CD8-positive, alpha-beta memory T cell (primary cell): ENCODE results near the gene BRCC3. TPM values are rescaled to one million over a fixed set of nuclear protein-coding genes. Genes with fewer than 3 reads are reported as not detected.

ENCODE experiments used
- CTCF ChIA-PET: fragments of 350-600 bp; sonication (Branson Sonifier 250); formaldehyde crosslinking; loops from one replicate; lab custom pipeline; 2021; ENCODE audit warnings: antibody characterized with exemption; lab: Charles Lee
- POLR2A ChIA-PET: fragments of 350-600 bp; sonication (Branson Sonifier 250); formaldehyde crosslinking; loops from one replicate; lab custom pipeline; 2021; ENCODE audit warnings: antibody characterized with exemption; lab: Charles Lee
- DNase-seq, 5 donors: peaks; one replicate each; pipeline versions ENCODE4 v3.0.0 to v3.0.0-alpha.2; 2020 to 2022; ENCODE audit warnings: mixed read lengths in 1 of 5
- H3K27ac ChIP-seq: one replicate; pipeline ENCODE4 v1.7.0; 2013; ENCODE audit warnings: low read depth, mild to moderate bottlenecking, low read length, moderate library complexity
- H3K27me3 ChIP-seq: 2 replicates; pipeline ENCODE4 v1.7.0; 2013; ENCODE audit warnings: low read length, mild to moderate bottlenecking; ENCODE audit not compliant: insufficient read depth, poor library complexity, severe bottlenecking
- H3K36me3 ChIP-seq: 2 replicates; pipeline ENCODE4 v1.7.0; 2013; ENCODE audit warnings: mild to moderate bottlenecking, low read length, moderate library complexity; ENCODE audit not compliant: insufficient read depth
- H3K4me1 ChIP-seq: 2 replicates; pipeline ENCODE4 v1.7.0; 2013; ENCODE audit warnings: mild to moderate bottlenecking, low read length, moderate library complexity; ENCODE audit not compliant: insufficient read depth
- H3K4me3 ChIP-seq: 2 replicates; pipeline ENCODE4 v1.7.0; 2013; ENCODE audit warnings: mild to moderate bottlenecking, low read length
- H3K9me3 ChIP-seq: 2 replicates; pipeline ENCODE4 v1.7.0; 2013; ENCODE audit warnings: mild to moderate bottlenecking, low read length
- H3K27ac Mint-ChIP-seq, 8 donors: one replicate each; pipeline ENCODE4 v1.8.0; 2020 to 2021; ENCODE audit warnings: mixed read lengths in 8 of 8, mild to moderate bottlenecking in 6 of 8, inconsistent platforms in 3 of 8, moderate library complexity in 3 of 8
- H3K27me3 Mint-ChIP-seq, 2 donors: one replicate each; pipeline ENCODE4 v1.8.0; 2020 to 2021; ENCODE audit warnings: mixed read lengths in 2 of 2, mild to moderate bottlenecking in 1 of 2, moderate library complexity in 1 of 2
- H3K36me3 Mint-ChIP-seq, 3 donors: one replicate each; pipeline ENCODE4 v1.8.0; 2020 to 2021; ENCODE audit warnings: mixed read lengths in 3 of 3, inconsistent platforms in 1 of 3, mild to moderate bottlenecking in 1 of 3
- H3K4me1 Mint-ChIP-seq, 3 donors: one replicate each; pipeline ENCODE4 v1.8.0; 2020 to 2021; ENCODE audit warnings: mixed read lengths in 3 of 3, inconsistent platforms in 1 of 3, mild to moderate bottlenecking in 1 of 3
- H3K4me3 Mint-ChIP-seq, 7 donors: one replicate each; pipeline ENCODE4 v1.8.0; 2020 to 2021; ENCODE audit warnings: mixed read lengths in 7 of 7, mild to moderate bottlenecking in 6 of 7, moderate library complexity in 4 of 7, inconsistent platforms in 2 of 7
- H3K9me3 Mint-ChIP-seq, 5 donors: one replicate each; pipeline ENCODE4 v1.8.0; 2020 to 2022; ENCODE audit warnings: mixed read lengths in 5 of 5, mild to moderate bottlenecking in 3 of 5, moderate library complexity in 2 of 5, inconsistent platforms in 1 of 5
- polyA plus RNA-seq: library from polyadenylated mRNA; unstranded; fragments of 300-500 nt; fragmentation: Illumina TruSeq; gene quantifications from one replicate; pipeline ENCODE4 v1.2.3, GENCODE V29; 2021
- total RNA-seq, 2 experiments: library from RNA; stranded (reverse); gene quantifications; one replicate each; pipeline ENCODE4 v1.2.3, GENCODE V29; 2021

BRCC3 gene
- total RNA-seq (10 to 100 TPM; 37.0 to 41.3 TPM), polyA plus RNA-seq (27.3 TPM)

- Mint-ChIP-seq H3K27me3 (peaks cover 0 to 2% of the 10 kb centered on the region in 2 donors), H3K4me1 (peaks cover 40 to 73% (median 64%) of the 10 kb centered on the region in 3 donors), H3K27ac (peak within 1 kb of the TSS; percentile 89 to 97 (median 94)), H3K36me3 (peaks cover 0 to 37% (median 8%) of the 10 kb centered on the region in 3 donors), H3K9me3 (peaks cover 0 to 2% (median 0%) of the 10 kb centered on the region in 5 donors), H3K4me3 (peak within 1 kb of the TSS; percentile 88 to 95 (median 90))
- no peaks in the 10 kb centered on the region for H3K9me3 ChIP-seq
- no peaks in the 10 kb centered on the region for H3K36me3 ChIP-seq
- peaks cover 21% of the 10 kb centered on the region for H3K4me1 ChIP-seq
- ChIA-PET CTCF (interaction anchor here (1.0 kb wide), 2 partner anchors 14 to 43 kb away, joined by 3 to 4 read pairs; no protein-coding TSS in a partner anchor), POLR2A (interaction anchor here (1.4 kb wide), 2 partner anchors 44 kb away, joined by 9 to 10 read pairs; partner anchors contain the start of gene FUNDC2)
- H3K27ac ChIP-seq = peak within 1 kb of the TSS; percentile 86
- H3K4me3 ChIP-seq = peak within 1 kb of the TSS; percentile 81
- DNase-seq = peak; percentile 62 to 83 (median 74)
- H3K27me3 ChIP-seq = no peaks in the 10 kb centered on the region
Observed at GRCh38 chrX:155070975-155071693, at the start of gene BRCC3, which contains the start of the genes CMC4 and MTCP1. Gene BRCC3, plus strand, starts transcription at chrX:155071508. Its CDS starts 20 bp downstream, at chrX:155071528. Gene CMC4, minus strand, starts transcription at chrX:155071136. Its CDS starts 7,113 bp downstream, at chrX:155064023. Gene MTCP1, minus strand, starts transcription at chrX:155071136. Its CDS starts 5,126 bp downstream, at chrX:155066010.

GRCh38 chrX:155022585-155022984 is 48.7 kb upstream of the BRCC3 start, which contains the start of gene F8:
Gene F8, minus strand, starts transcription at chrX:155022723. Its CDS starts 171 bp downstream, at chrX:155022552.
- Histone ChIP-seq H3K4me3 (no peak within 1 kb of the TSS), H3K27me3 (no peaks in the 10 kb centered on the region), H3K4me1 (no peaks in the 10 kb centered on the region), H3K36me3 (no peaks in the 10 kb centered on the region), H3K27ac (no peak within 1 kb of the TSS), H3K9me3 (no peaks in the 10 kb centered on the region)
- no peaks in the 10 kb centered on the region for H3K9me3 Mint-ChIP-seq
- peaks cover 0 to 4% of the 10 kb centered on the region in 2 donors for H3K27me3 Mint-ChIP-seq
- POLR2A ChIA-PET = no interaction called here
- H3K27ac Mint-ChIP-seq = peak within 1 kb of the TSS in 3 of 8 donors; percentile 14 to 72 (median 70)
- H3K36me3 Mint-ChIP-seq = peaks cover 0 to 3% (median 0%) of the 10 kb centered on the region in 3 donors
- CTCF ChIA-PET = no interaction called here
- peaks cover under 1 to 7% (median 2%) of the 10 kb centered on the region in 3 donors for H3K4me1 Mint-ChIP-seq
- H3K4me3 Mint-ChIP-seq = no peak within 1 kb of the TSS
- DNase-seq = no peak

- POLR2A ChIA-PET = no interaction called here
- H3K4me1 ChIP-seq = peaks cover 14% of the 10 kb centered on the region
- Mint-ChIP-seq H3K4me1 (peaks cover 16 to 23% (median 18%) of the 10 kb centered on the region in 3 donors), H3K36me3 (peaks cover 0 to 3% (median 0%) of the 10 kb centered on the region in 3 donors), H3K4me3 (peak overlapping the region in 2 of 7 donors; percentile 24 to 63), H3K9me3 (no peaks in the 10 kb centered on the region), H3K27me3 (peaks cover 0 to 8% of the 10 kb centered on the region in 2 donors), H3K27ac (peak overlapping the region in 1 of 8 donors; percentile 72)
- H3K36me3 ChIP-seq = no peaks in the 10 kb centered on the region
- no peak for DNase-seq
- H3K27me3 ChIP-seq = no peaks in the 10 kb centered on the region
- no peak overlapping the region for H3K27ac ChIP-seq
- CTCF ChIA-PET = no interaction called here
- no peak overlapping the region for H3K4me3 ChIP-seq
- H3K9me3 ChIP-seq = no peaks in the 10 kb centered on the region
Observed at GRCh38 chrX:155023907-155024833, 47.1 kb upstream of the BRCC3 start.

- H3K27me3 ChIP-seq = no peaks in the 10 kb centered on the region
- peaks cover 0 to 4% (median 0%) of the 10 kb centered on the region in 3 donors for H3K36me3 Mint-ChIP-seq
- peaks cover 20 to 32% (median 21%) of the 10 kb centered on the region in 3 donors for H3K4me1 Mint-ChIP-seq
- peaks cover 14% of the 10 kb centered on the region for H3K4me1 ChIP-seq
- peak overlapping the region; percentile 65 for H3K27ac ChIP-seq
- no peaks in the 10 kb centered on the region for H3K9me3 ChIP-seq
- POLR2A ChIA-PET = interaction anchor here (0.7 to 1.4 kb wide), 6 partner anchors 11 to 237 kb away, joined by 3 to 12 read pairs (median 6); partner anchors contain the start of genes BRCC3 and VBP1
- peak overlapping the region; percentile 76 to 98 (median 94) for H3K27ac Mint-ChIP-seq
- H3K9me3 Mint-ChIP-seq = no peaks in the 10 kb centered on the region
- CTCF ChIA-PET = interaction anchor here (1.1 to 1.4 kb wide), 2 partner anchors 30 to 191 kb away, joined by 4 to 7 read pairs; no protein-coding TSS in a partner anchor
- peak overlapping the region; percentile 67 to 98 (median 90) for H3K4me3 Mint-ChIP-seq
- H3K27me3 Mint-ChIP-seq = peaks cover 0 to 4% of the 10 kb centered on the region in 2 donors
- no peak overlapping the region for H3K4me3 ChIP-seq
- no peak for DNase-seq
- no peaks in the 10 kb centered on the region for H3K36me3 ChIP-seq
Observed at GRCh38 chrX:155026420-155026726, 44.9 kb upstream of the BRCC3 start.

- H3K4me1 ChIP-seq = peaks cover 14% of the 10 kb centered on the region
- H3K27ac ChIP-seq = peak within 1 kb of the TSS; percentile 90
- CTCF ChIA-PET = interaction anchor here (1.1 to 1.4 kb wide), 2 partner anchors 30 to 191 kb away, joined by 4 to 7 read pairs; no protein-coding TSS in a partner anchor
- H3K27me3 ChIP-seq = no peaks in the 10 kb centered on the region
- H3K4me3 ChIP-seq = peak within 1 kb of the TSS; percentile 81
- DNase-seq = peak; percentile 89 to 97 (median 93)
- peaks cover 20 to 35% (median 21%) of the 10 kb centered on the region in 3 donors for H3K4me1 Mint-ChIP-seq
- no peaks in the 10 kb centered on the region for H3K36me3 ChIP-seq
- peak within 1 kb of the TSS; percentile 97 to 99 (median 97) for H3K27ac Mint-ChIP-seq
- H3K36me3 Mint-ChIP-seq = peaks cover 0 to 6% (median 0%) of the 10 kb centered on the region in 3 donors
- no peaks in the 10 kb centered on the region for H3K9me3 ChIP-seq
- POLR2A ChIA-PET = interaction anchor here (0.6 to 1.4 kb wide), 7 partner anchors 10 to 237 kb away, joined by 3 to 12 read pairs (median 4); partner anchors contain the start of genes BRCC3 and VBP1
- H3K4me3 Mint-ChIP-seq = peak within 1 kb of the TSS; percentile 86 to 98 (median 90)
- no peaks in the 10 kb centered on the region for H3K9me3 Mint-ChIP-seq
- peaks cover 0 to 4% of the 10 kb centered on the region in 2 donors for H3K27me3 Mint-ChIP-seq
Observed at GRCh38 chrX:155026727-155027508, 44.4 kb upstream of the BRCC3 start, which contains the start of gene FUNDC2. Gene FUNDC2, plus strand, starts transcription at chrX:155026844. Its CDS starts 95 bp downstream, at chrX:155026939.

- H3K4me3 ChIP-seq = peak overlapping the region; percentile 81
- H3K9me3 Mint-ChIP-seq = no peaks in the 10 kb centered on the region
- H3K9me3 ChIP-seq = no peaks in the 10 kb centered on the region
- ChIA-PET POLR2A (interaction anchor here (1.3 to 1.4 kb wide), 4 partner anchors 29 to 189 kb away, joined by 4 to 12 read pairs (median 10); partner anchors contain the start of genes BRCC3 and VBP1), CTCF (interaction anchor here (1.1 to 1.4 kb wide), 3 partner anchors 29 to 190 kb away, joined by 3 to 7 read pairs (median 4); no protein-coding TSS in a partner anchor)
- H3K27me3 ChIP-seq = no peaks in the 10 kb centered on the region
- H3K4me3 Mint-ChIP-seq = peak overlapping the region; percentile 86 to 98 (median 90)
- no peaks in the 10 kb centered on the region for H3K36me3 ChIP-seq
- H3K27me3 Mint-ChIP-seq = peaks cover 0 to 4% of the 10 kb centered on the region in 2 donors
- peak in 3 of 5 donors; percentile 0 to 14 (median 9) for DNase-seq
- peak overlapping the region; percentile 97 to 99 (median 97) for H3K27ac Mint-ChIP-seq
- H3K36me3 Mint-ChIP-seq = peaks cover 0 to 6% (median 0%) of the 10 kb centered on the region in 3 donors
- H3K4me1 ChIP-seq = peaks cover 14% of the 10 kb centered on the region
- H3K27ac ChIP-seq = peak overlapping the region; percentile 90
- peaks cover 20 to 37% (median 21%) of the 10 kb centered on the region in 3 donors for H3K4me1 Mint-ChIP-seq
Observed at GRCh38 chrX:155027509-155028066, 43.7 kb upstream of the BRCC3 start.
